A549 (cell line): ENCODE measurements around the gene NUCKS1. TPM values are rescaled to one million over a fixed set of nuclear protein-coding genes. Genes with fewer than 3 reads are reported as not detected.

ENCODE experiments used
- ATAC-seq, 2 experiments: fragments of 200-7000 bp in 1 of 2; fragments of >200 bp in 1 of 2; cut with Nextera tagmentation in 1 of 2; cut with Tn5 transposase in 1 of 2; 3 replicates each; pipeline versions ENCODE4 v1.8.0 to v1.9.1; 2018 to 2020; ENCODE audit warnings: mild to moderate bottlenecking in 1 of 2, moderate library complexity in 1 of 2
- CTCF ChIA-PET: fragments of 300-600 bp; sonication (Branson Sonifier 250); formaldehyde crosslinking; extraction: SDS; loops from one replicate; lab custom pipeline; 2021; ENCODE audit warnings: antibody characterized with exemption, inconsistent platforms; lab: Yijun Ruan, JAX
- POLR2A ChIA-PET: fragments of 350-600 bp; formaldehyde crosslinking; extraction: SDS; loops from one replicate; lab custom pipeline; 2021; ENCODE audit warnings: antibody characterized with exemption, inconsistent platforms; lab: Yijun Ruan, JAX
- DNase-seq, 2 experiments: peaks; one replicate each; pipeline versions ENCODE4 v3.0.0 to v3.0.0-alpha.2; 2011 to 2016; ENCODE audit warnings: low read depth in 1 of 2, low spot score in 1 of 2
- FAIRE-seq: peaks from 2 replicates; lab custom pipeline; 2011; peaks lifted over from hg19 to GRCh38; lab: Jason Lieb, UNC
- H3K27ac ChIP-seq, 2 experiments: fragments of >200 bp; sonication (Bioruptor Twin); formaldehyde crosslinking; 3 replicates each; pipeline ENCODE4 v1.5.1; 2016 to 2017
- H3K4me1 ChIP-seq: fragments of >200 bp; sonication (Bioruptor Twin); formaldehyde crosslinking; 3 replicates; pipeline ENCODE4 v1.6.1; 2016
- H3K4me2 ChIP-seq: fragments of >200 bp; sonication (Bioruptor Twin); formaldehyde crosslinking; 3 replicates; pipeline ENCODE4 v1.6.1; 2016
- H3K4me3 ChIP-seq: fragments of >200 bp; sonication (Bioruptor Twin); formaldehyde crosslinking; 3 replicates; pipeline ENCODE4 v1.5.1; 2016
- H3K9me3 ChIP-seq: fragments of >200 bp; sonication (Bioruptor Twin); formaldehyde crosslinking; 3 replicates; pipeline ENCODE4 v1.6.1; 2016
- BHLHE40 ChIP-seq: IDR thresholded peaks from 2 replicates; pipeline ENCODE4 v1.6.1; 2012; ENCODE audit warnings: low read depth, low read length, inconsistent platforms
- CBX8 ChIP-seq: fragments of 200-600 bp; sonication (generic); IDR thresholded peaks from 2 replicates; pipeline ENCODE4 v1.6.1; 2016
- CHD2 ChIP-seq: fragments of 150-350 bp; IDR thresholded peaks from 2 replicates; pipeline ENCODE4 v1.6.1; 2014; ENCODE audit warnings: low read length; ENCODE audit not compliant: partially characterized antibody
- CHD4 ChIP-seq: fragments of 200-600 bp; sonication (generic); IDR thresholded peaks from 2 replicates; pipeline ENCODE4 v1.6.1; 2016; ENCODE audit warnings: antibody characterized with exemption, mild to moderate bottlenecking, borderline replicate concordance
- E2F6 ChIP-seq: IDR thresholded peaks from 2 replicates; pipeline ENCODE4 v1.6.1; 2012; ENCODE audit warnings: low read depth, borderline replicate concordance
- FOSB ChIP-seq: fragments of 250-450 bp; sonication (Bioruptor Pico); IDR thresholded peaks from 2 replicates; pipeline ENCODE4 v1.5.0; 2020; ENCODE audit warnings: mild to moderate bottlenecking, moderate library complexity
- FOSL2 ChIP-seq, 2 experiments: fragments of 450-650 bp in 1 of 2; fragments of >200 bp in 1 of 2; sonication (Bioruptor Twin) in 1 of 2; formaldehyde crosslinking; IDR thresholded peaks; 2 replicates each; pipeline versions ENCODE4 v1.5.0 to v1.6.1; 2016 to 2020; ENCODE audit warnings: mild to moderate bottlenecking in 1 of 2, moderate library complexity in 1 of 2
- FOXS1 ChIP-seq: fragments of 250-450 bp; sonication (Bioruptor Pico); IDR thresholded peaks from 2 replicates; pipeline ENCODE4 v1.5.0; 2020; ENCODE audit warnings: mild to moderate bottlenecking, moderate library complexity
- HDAC2 ChIP-seq: fragments of 200-600 bp; sonication (generic); IDR thresholded peaks from 2 replicates; pipeline ENCODE4 v1.6.1; 2016
- JUN ChIP-seq, 2 experiments: fragments of >200 bp; sonication (Bioruptor Twin); formaldehyde crosslinking; IDR thresholded peaks; 2 replicates in 1 of 2; 3 replicates in 1 of 2; pipeline ENCODE4 v1.6.1; 2016 to 2017
- JUNB ChIP-seq: fragments of >200 bp; sonication (Bioruptor Twin); formaldehyde crosslinking; IDR thresholded peaks from 2 replicates; pipeline ENCODE4 v1.6.1; 2016
- KDM1A ChIP-seq: fragments of 200-600 bp; sonication (generic); IDR thresholded peaks from 2 replicates; pipeline ENCODE4 v1.6.1; 2016; ENCODE audit warnings: low read depth, mild to moderate bottlenecking
- MAX ChIP-seq: IDR thresholded peaks from 2 replicates; pipeline ENCODE4 v1.6.1; 2012
- MYC ChIP-seq: IDR thresholded peaks from 2 replicates; pipeline ENCODE4 v1.6.1; 2012; ENCODE audit warnings: mild to moderate bottlenecking, inconsistent platforms, low read length, improper control_type of control experiment, borderline replicate concordance
- PHF8 ChIP-seq: fragments of 200-600 bp; sonication (generic); IDR thresholded peaks from 2 replicates; pipeline ENCODE4 v1.6.1; 2016; ENCODE audit warnings: low read depth, mild to moderate bottlenecking, antibody characterized with exemption, moderate library complexity, borderline replicate concordance
- RNF2 ChIP-seq: fragments of 200-600 bp; sonication (generic); IDR thresholded peaks from 2 replicates; pipeline ENCODE4 v1.6.1; 2016; ENCODE audit warnings: low read depth, mild to moderate bottlenecking, antibody characterized with exemption, moderate library complexity, borderline replicate concordance
- SREBF2 ChIP-seq: fragments of 450-650 bp; IDR thresholded peaks from 2 replicates; pipeline ENCODE4 v1.6.1; 2014; ENCODE audit warnings: mild to moderate bottlenecking, moderate library complexity
- TFCP2L1 ChIP-seq: fragments of 250-450 bp; sonication (Bioruptor Pico); IDR thresholded peaks from 2 replicates; pipeline ENCODE4 v1.5.0; 2021; ENCODE audit warnings: mild to moderate bottlenecking
- USF2 ChIP-seq: fragments of 450-650 bp; IDR thresholded peaks from 2 replicates; pipeline ENCODE4 v1.6.1; 2014; ENCODE audit warnings: antibody characterized with exemption
- ZC3H11A ChIP-seq: fragments of 450-650 bp; IDR thresholded peaks from 2 replicates; pipeline ENCODE4 v1.6.1; 2014; ENCODE audit warnings: antibody characterized with exemption, mild to moderate bottlenecking
- WGBS: methylation state at CpG from one replicate; pipeline ENCODE4 v1.1.6; 2017; ENCODE audit errors: missing lambda C conversion rate; 5-methylcytosine and 5-hydroxymethylcytosine counted together
- polyA plus RNA-seq, 4 experiments: library from polyadenylated mRNA; depleted of rRNA in 3 of 4; stranded (reverse); fragments of >200 nt; fragmentation: RNase III in 1 of 4; extraction: RNeasy Plus Mini Kit Qiagen cat#74134 plus additional on column Dnase treatment in 1 of 4; gene quantifications; 2 replicates in 3 of 4; 3 replicates in 1 of 4; pipeline ENCODE4 v1.2.3, GENCODE V29; 2011 to 2017

NUCKS1 gene
- polyA plus RNA-seq, 2 of the 4 experiments (the other 2 are of a cell fraction): 141 to 190 TPM

GRCh38 chr1:205775717-205776056 is 25.7 kb upstream of the NUCKS1 start:
- Histone ChIP-seq H3K4me3 (peak overlapping the region; percentile 64), H3K9me3 (no peaks in the 10 kb centered on the region), H3K4me2 (peak overlapping the region; percentile 75), H3K4me1 (peaks cover 9% of the 10 kb centered on the region; the same call in 1 of the 3 replicates), H3K27ac (peak overlapping the region in 1 of 2 experiments; percentile 88; a peak in 3 of 6 replicates)
- no peak for TF ChIP-seq ZC3H11A
- TF ChIP-seq TFCP2L1: no peak
- no peak for TF ChIP-seq FOSL2 (IDR thresholded peaks at IDR 0.05)
- TF ChIP-seq FOSL2 (CRISPR knock-in tag; IDR thresholded peaks at IDR 0.05): peak; percentile 27; the same call in 1 of the 2 replicates
- TF ChIP-seq MYC: no peak
- TF ChIP-seq PHF8: no peak
- no peak for TF ChIP-seq CHD4
- ChIA-PET POLR2A (no interaction called here), CTCF (interaction anchor here (0.5 to 1.8 kb wide), 5 partner anchors 12 to 1260 kb away, joined by 3 to 5 read pairs (median 4); no protein-coding TSS in a partner anchor)
- FAIRE-seq (no peak), DNase-seq (peak in 1 of 2 experiments; percentile 17), ATAC-seq (peak in 1 of 2 experiments; percentile 52; a peak in 3 of 6 replicates)

- Histone ChIP-seq H3K27ac (peak within 1 kb of the TSS; percentile 70 to 88), H3K9me3 (no peaks in the 10 kb centered on the region), H3K4me1 (peaks cover 9% of the 10 kb centered on the region; the same call in 1 of the 3 replicates), H3K4me3 (peak within 1 kb of the TSS; percentile 64), H3K4me2 (peak within 1 kb of the TSS; percentile 75)
- TF ChIP-seq BHLHE40 (peak; percentile 91), USF2 (peak; percentile 93), CBX8 (no peak), MAX (peak; percentile 87), RNF2 (peak; percentile 65; the same call in 1 of the 2 replicates), MYC (0 out of 2 replicates have a peak, but pooled peaks have one; percentile 37), CHD2 (peak; percentile 12), JUN (IDR thresholded peaks at IDR 0.05) (0 out of 5 replicates have a peak, but pooled peaks of 1 of the 2 experiments have one; percentile 45), KDM1A (no peak), JUNB (no peak), E2F6 (peak; percentile 53; the same call in 1 of the 2 replicates), FOSB (no peak)
- FAIRE-seq: no peak
- POLR2A ChIA-PET: no interaction called here
- DNase-seq: peak; percentile 69 to 74
- peak; percentile 97 to 99 for ATAC-seq
- WGBS: under 1% methylated on average over 23 of the region's 40 CpGs
- CTCF ChIA-PET: interaction anchor here (0.5 to 4.7 kb wide), 6 partner anchors 17 to 1259 kb away, joined by 3 to 27 read pairs (median 4); no protein-coding TSS in a partner anchor
Measured at GRCh38 chr1:205775015-205775716, 25.2 kb upstream of the NUCKS1 start, which contains the start of gene RAB29. Gene RAB29, minus strand, starts transcription at chr1:205775482. Its CDS starts 526 bp downstream, at chr1:205774956.

GRCh38 chr1:205774198-205775014 is 24.4 kb upstream of the NUCKS1 start:
- POLR2A ChIA-PET: interaction anchor here (0.6 kb wide), 1 partner anchor 68 kb away, joined by 3 read pairs; no protein-coding TSS in a partner anchor
- TF ChIP-seq SREBF2 (no peak), HDAC2 (no peak), FOXS1 (CRISPR knock-in tag) (no peak)
- Histone ChIP-seq H3K27ac (peak overlapping the region; percentile 70 to 88), H3K4me3 (peak overlapping the region; percentile 64), H3K4me2 (peak overlapping the region; percentile 75), H3K9me3 (no peaks in the 10 kb centered on the region), H3K4me1 (peaks cover 9% of the 10 kb centered on the region; the same call in 1 of the 3 replicates)
- FAIRE-seq (no peak), DNase-seq (no peak), ATAC-seq (peak; percentile 31 to 54; a peak in 4 of 6 replicates)
- CTCF ChIA-PET: interaction anchor here (0.5 to 4.7 kb wide), 5 partner anchors 17 to 202 kb away, joined by 3 to 27 read pairs (median 4); no protein-coding TSS in a partner anchor
- 53% methylated on average over 23 of the region's 36 CpGs for WGBS
